Measurements from ENCODE around the gene OPN1SW. TPM values are rescaled to one million over a fixed set of nuclear protein-coding genes. Genes with fewer than 3 reads are reported as not detected.

Gene OPN1SW
- total and polyA plus RNA-seq, 4 experiments from 2014 or later = not detected

- CTCF ChIA-PET (ENCODE audit: partially characterized antibody) = no interaction called here
- no peaks in the 10 kb centered on the region for H3K27me3 Mint-ChIP-seq
- POLR2A ChIA-PET (ENCODE audit: partially characterized antibody) = no interaction called here
Observed at GRCh38 chr7:128801667-128802418, 26.2 kb upstream of the OPN1SW start.

GRCh38 chr7:128801003-128801402, 25.4 kb upstream of the OPN1SW start:
- no peak overlapping the region for H3K27ac Mint-ChIP-seq
- no peaks in the 10 kb centered on the region for H3K9me3 Mint-ChIP-seq
- Histone ChIP-seq H3K27me3 (ENCODE audit: insufficient read depth, low read length) (no peaks in the 10 kb centered on the region), H3K27ac (ENCODE audit: low read depth, low read length) (no peak overlapping the region), H3K4me3 (ENCODE audit: low read length in 2 of 2) (no peak overlapping the region), H3K9me3 (ENCODE audit: control insufficient read depth in 1 of 2, low read length in 2 of 2) (no peaks in the 10 kb centered on the region), H3K4me1 (ENCODE audit: insufficient read depth, low read length) (no peaks in the 10 kb centered on the region), H3K36me3 (ENCODE audit: insufficient read depth, low read length) (peaks cover 16% of the 10 kb centered on the region)
- H3K36me3 Mint-ChIP-seq = peaks cover 11 to 17% of the 10 kb centered on the region in 2 donors
- H3K4me3 Mint-ChIP-seq = no peak overlapping the region
- no peaks in the 10 kb centered on the region for H3K27me3 Mint-ChIP-seq
- POLR2A ChIA-PET (ENCODE audit: partially characterized antibody) = no interaction called here
- H3K4me1 Mint-ChIP-seq = no peaks in the 10 kb centered on the region
- intact Hi-C loops (cut with micrococcal nuclease) = no loop called here
- CTCF ChIA-PET (ENCODE audit: partially characterized antibody) = no interaction called here
- no peak for DNase-seq

More at GRCh38 chr7:128801667-128802418, 26.2 kb upstream of the OPN1SW start:
- Mint-ChIP-seq H3K4me1 (no peaks in the 10 kb centered on the region), H3K27ac (peak overlapping the region in 1 of 7 donors; percentile 36), H3K4me3 (no peak overlapping the region), H3K36me3 (peaks cover 16 to 23% of the 10 kb centered on the region in 2 donors), H3K9me3 (no peaks in the 10 kb centered on the region)
- no peak for DNase-seq
- H3K27ac ChIP-seq (ENCODE audit: low read depth, low read length) = no peak overlapping the region
- H3K9me3 ChIP-seq (ENCODE audit: control insufficient read depth in 1 of 2, low read length in 2 of 2) = no peaks in the 10 kb centered on the region
- intact Hi-C loops (cut with micrococcal nuclease) = no loop called here
- H3K36me3 ChIP-seq (ENCODE audit: insufficient read depth, low read length) = peaks cover 16% of the 10 kb centered on the region
- H3K4me1 ChIP-seq (ENCODE audit: insufficient read depth, low read length) = no peaks in the 10 kb centered on the region
- H3K4me3 ChIP-seq (ENCODE audit: low read length in 2 of 2) = no peak overlapping the region
- H3K27me3 ChIP-seq (ENCODE audit: insufficient read depth, low read length) = no peaks in the 10 kb centered on the region

GRCh38 chr7:128800567-128800966, 25.0 kb upstream of the OPN1SW start:
- H3K4me1 Mint-ChIP-seq = no peaks in the 10 kb centered on the region
- Histone ChIP-seq H3K27ac (ENCODE audit: low read depth, low read length) (no peak overlapping the region), H3K4me1 (ENCODE audit: insufficient read depth, low read length) (no peaks in the 10 kb centered on the region), H3K4me3 (ENCODE audit: low read length in 2 of 2) (no peak overlapping the region), H3K36me3 (ENCODE audit: insufficient read depth, low read length) (peaks cover 14% of the 10 kb centered on the region), H3K27me3 (ENCODE audit: insufficient read depth, low read length) (no peaks in the 10 kb centered on the region), H3K9me3 (ENCODE audit: control insufficient read depth in 1 of 2, low read length in 2 of 2) (no peaks in the 10 kb centered on the region)
- H3K27ac Mint-ChIP-seq = no peak overlapping the region
- no peaks in the 10 kb centered on the region for H3K9me3 Mint-ChIP-seq
- intact Hi-C loops (cut with micrococcal nuclease) = no loop called here
- H3K27me3 Mint-ChIP-seq = no peaks in the 10 kb centered on the region
- H3K36me3 Mint-ChIP-seq = peaks cover 10 to 16% of the 10 kb centered on the region in 2 donors
- DNase-seq = no peak
- no peak overlapping the region for H3K4me3 Mint-ChIP-seq
- POLR2A ChIA-PET (ENCODE audit: partially characterized antibody) = interaction anchor here (1.2 kb wide), 1 partner anchor 83 kb away, joined by 3 read pairs; no protein-coding TSS in a partner anchor
- CTCF ChIA-PET (ENCODE audit: partially characterized antibody) = no interaction called here

GRCh38 chr7:128799451-128799850, 23.9 kb upstream of the OPN1SW start:
- Mint-ChIP-seq H3K4me1 (no peaks in the 10 kb centered on the region), H3K4me3 (no peak overlapping the region), H3K27me3 (no peaks in the 10 kb centered on the region), H3K36me3 (peaks cover 4 to 16% of the 10 kb centered on the region in 2 donors), H3K9me3 (no peaks in the 10 kb centered on the region), H3K27ac (peak overlapping the region in 1 of 7 donors; percentile 10)
- ChIA-PET POLR2A (ENCODE audit: partially characterized antibody) (interaction anchor here (1.2 kb wide), 1 partner anchor 84 kb away, joined by 3 read pairs; no protein-coding TSS in a partner anchor), CTCF (ENCODE audit: partially characterized antibody) (interaction anchor here (0.8 kb wide), 1 partner anchor 16 kb away, joined by 3 read pairs; no protein-coding TSS in a partner anchor)
- Histone ChIP-seq H3K4me1 (ENCODE audit: insufficient read depth, low read length) (no peaks in the 10 kb centered on the region), H3K27ac (ENCODE audit: low read depth, low read length) (no peak overlapping the region), H3K4me3 (ENCODE audit: low read length in 2 of 2) (no peak overlapping the region), H3K27me3 (ENCODE audit: insufficient read depth, low read length) (no peaks in the 10 kb centered on the region), H3K9me3 (ENCODE audit: control insufficient read depth in 1 of 2, low read length in 2 of 2) (no peaks in the 10 kb centered on the region), H3K36me3 (ENCODE audit: insufficient read depth, low read length) (peaks cover 6% of the 10 kb centered on the region)
- intact Hi-C loops (cut with micrococcal nuclease) = no loop called here
- DNase-seq = no peak

- H3K4me1 ChIP-seq (ENCODE audit: insufficient read depth, low read length) = peaks cover 9% of the 10 kb centered on the region
- H3K36me3 ChIP-seq (ENCODE audit: insufficient read depth, low read length) = peaks cover 3% of the 10 kb centered on the region
- CTCF ChIA-PET (ENCODE audit: partially characterized antibody) = no interaction called here
- peaks cover under 1 to 18% of the 10 kb centered on the region in 2 donors for H3K36me3 Mint-ChIP-seq
- no peak for DNase-seq
- H3K4me1 Mint-ChIP-seq = peaks cover 3 to 7% (median 5%) of the 10 kb centered on the region in 4 donors
- H3K27me3 ChIP-seq (ENCODE audit: insufficient read depth, low read length) = no peaks in the 10 kb centered on the region
- no peaks in the 10 kb centered on the region for H3K27me3 Mint-ChIP-seq
- H3K27ac ChIP-seq (ENCODE audit: low read depth, low read length) = no peak overlapping the region
- H3K9me3 ChIP-seq (ENCODE audit: control insufficient read depth in 1 of 2, low read length in 2 of 2) = no peaks in the 10 kb centered on the region
- no peak overlapping the region for H3K4me3 Mint-ChIP-seq
- no peak overlapping the region for H3K27ac Mint-ChIP-seq
- intact Hi-C loops (cut with micrococcal nuclease) = no loop called here
- no peaks in the 10 kb centered on the region for H3K9me3 Mint-ChIP-seq
- H3K4me3 ChIP-seq (ENCODE audit: low read length in 2 of 2) = no peak overlapping the region
- POLR2A ChIA-PET (ENCODE audit: partially characterized antibody) = no interaction called here
Observed at GRCh38 chr7:128796327-128796726, 20.7 kb upstream of the OPN1SW start.

- Histone ChIP-seq H3K27ac (ENCODE audit: low read depth, low read length) (no peak overlapping the region), H3K27me3 (ENCODE audit: insufficient read depth, low read length) (no peaks in the 10 kb centered on the region), H3K9me3 (ENCODE audit: control insufficient read depth in 1 of 2, low read length in 2 of 2) (no peaks in the 10 kb centered on the region), H3K4me3 (ENCODE audit: low read length in 2 of 2) (no peak overlapping the region), H3K36me3 (ENCODE audit: insufficient read depth, low read length) (no peaks in the 10 kb centered on the region), H3K4me1 (ENCODE audit: insufficient read depth, low read length) (peaks cover 13% of the 10 kb centered on the region)
- Mint-ChIP-seq H3K4me3 (no peak overlapping the region), H3K9me3 (no peaks in the 10 kb centered on the region), H3K27ac (peak overlapping the region in 1 of 7 donors; percentile 60), H3K36me3 (peaks cover 0 to 9% of the 10 kb centered on the region in 2 donors), H3K4me1 (peaks cover 5 to 11% (median 8%) of the 10 kb centered on the region in 4 donors), H3K27me3 (no peaks in the 10 kb centered on the region)
- intact Hi-C loops (cut with micrococcal nuclease) = no loop called here
- POLR2A ChIA-PET (ENCODE audit: partially characterized antibody) = no interaction called here
- CTCF ChIA-PET (ENCODE audit: partially characterized antibody) = interaction anchor here (1.0 kb wide), 1 partner anchor 11 kb away, joined by 3 read pairs; no protein-coding TSS in a partner anchor
- DNase-seq = no peak
Observed at GRCh38 chr7:128795129-128795528, 19.5 kb upstream of the OPN1SW start.

GRCh38 chr7:128794436-128794835, 18.8 kb upstream of the OPN1SW start:
- peaks cover 0 to 9% of the 10 kb centered on the region in 2 donors for H3K36me3 Mint-ChIP-seq
- ChIA-PET POLR2A (ENCODE audit: partially characterized antibody) (no interaction called here), CTCF (ENCODE audit: partially characterized antibody) (interaction anchor here (1.0 kb wide), 1 partner anchor 10 kb away, joined by 3 read pairs; no protein-coding TSS in a partner anchor)
- H3K27ac ChIP-seq (ENCODE audit: low read depth, low read length) = no peak overlapping the region
- H3K9me3 Mint-ChIP-seq = no peaks in the 10 kb centered on the region
- no peaks in the 10 kb centered on the region for H3K27me3 Mint-ChIP-seq
- no peaks in the 10 kb centered on the region for H3K27me3 ChIP-seq (ENCODE audit: insufficient read depth, low read length)
- peak overlapping the region in 2 of 7 donors; percentile 50 to 90 for H3K27ac Mint-ChIP-seq
- H3K36me3 ChIP-seq (ENCODE audit: insufficient read depth, low read length) = no peaks in the 10 kb centered on the region
- H3K4me3 Mint-ChIP-seq = no peak overlapping the region
- no peak overlapping the region for H3K4me3 ChIP-seq (ENCODE audit: low read length in 2 of 2)
- peaks cover 6 to 18% (median 12%) of the 10 kb centered on the region in 4 donors for H3K4me1 Mint-ChIP-seq
- no peaks in the 10 kb centered on the region for H3K9me3 ChIP-seq (ENCODE audit: control insufficient read depth in 1 of 2, low read length in 2 of 2)
- intact Hi-C loops (cut with micrococcal nuclease) = no loop called here
- no peak for DNase-seq
- peaks cover 15% of the 10 kb centered on the region for H3K4me1 ChIP-seq (ENCODE audit: insufficient read depth, low read length)
